ENCODE data around the gene LASP1.

The LASP1 gene

GRCh38 chr17:38874505-38875400, 4.9 kb downstream of the LASP1 start:
- TF ChIP-seq CTCF (IDR thresholded peaks at IDR 0.05; ENCODE audit: borderline replicate concordance, extremely low read depth, low read length, poor library complexity, severe bottlenecking) (no peak), EZH2 (IDR thresholded peaks at IDR 0.05; ENCODE audit: borderline replicate concordance, low read depth, low read length, severe bottlenecking) (no peak)
- peak overlapping the region; percentile 33; the same call in 1 of the 2 replicates for H3K4me2 ChIP-seq (ENCODE audit: insufficient read depth, low read length)
- no peaks in the 10 kb centered on the region for H3K9me3 ChIP-seq (ENCODE audit: insufficient read depth, low read length, severe bottlenecking)
- H3K36me3 ChIP-seq (ENCODE audit: insufficient read depth, low read length): peaks cover 38% of the 10 kb centered on the region
- peaks cover 63% of the 10 kb centered on the region for H3K4me1 ChIP-seq (ENCODE audit: insufficient read depth, low read length)
- H3K27ac ChIP-seq (ENCODE audit: low read length): no peak overlapping the region
- H3K9ac ChIP-seq (ENCODE audit: low read depth, low read length): no peak overlapping the region
- H3K4me3 ChIP-seq (ENCODE audit: low read depth in 1 of 2, low read length in 2 of 2): no peak overlapping the region
- H2AFZ ChIP-seq (ENCODE audit: low read depth, low read length): no peak overlapping the region
- ATAC-seq (ENCODE audit: insufficient read depth, low read depth) (no peak), DNase-seq (no peak)
- peaks cover 90% of the 10 kb centered on the region for H3K79me2 ChIP-seq (ENCODE audit: insufficient read depth, low read length)
- no peaks in the 10 kb centered on the region for H3K27me3 ChIP-seq (ENCODE audit: insufficient read depth, low read length, poor library complexity)
- peaks cover 65% of the 10 kb centered on the region for H4K20me1 ChIP-seq (ENCODE audit: insufficient read depth, low read length)

- H3K79me2 ChIP-seq (ENCODE audit: insufficient read depth, low read length): peaks cover 92% of the 10 kb centered on the region
- no peaks in the 10 kb centered on the region for H3K27me3 ChIP-seq (ENCODE audit: insufficient read depth, low read length, poor library complexity)
- no peak for DNase-seq
- no peak overlapping the region for H3K9ac ChIP-seq (ENCODE audit: low read depth, low read length)
- no peak for ATAC-seq (ENCODE audit: insufficient read depth, low read depth)
- no peak overlapping the region for H3K4me3 ChIP-seq (ENCODE audit: low read depth in 1 of 2, low read length in 2 of 2)
- no peak for TF ChIP-seq EZH2 (IDR thresholded peaks at IDR 0.05; ENCODE audit: borderline replicate concordance, low read depth, low read length, severe bottlenecking)
- no peak for TF ChIP-seq CTCF (IDR thresholded peaks at IDR 0.05; ENCODE audit: borderline replicate concordance, extremely low read depth, low read length, poor library complexity, severe bottlenecking)
- H4K20me1 ChIP-seq (ENCODE audit: insufficient read depth, low read length): peaks cover 72% of the 10 kb centered on the region
- H3K27ac ChIP-seq (ENCODE audit: low read length): no peak overlapping the region
- no peak overlapping the region for H2AFZ ChIP-seq (ENCODE audit: low read depth, low read length)
- peaks cover 63% of the 10 kb centered on the region for H3K4me1 ChIP-seq (ENCODE audit: insufficient read depth, low read length)
- no peak overlapping the region for H3K4me2 ChIP-seq (ENCODE audit: insufficient read depth, low read length)
- H3K9me3 ChIP-seq (ENCODE audit: insufficient read depth, low read length, severe bottlenecking): no peaks in the 10 kb centered on the region
- peaks cover 46% of the 10 kb centered on the region for H3K36me3 ChIP-seq (ENCODE audit: insufficient read depth, low read length)
Measured at GRCh38 chr17:38875477-38876075, 5.7 kb downstream of the LASP1 start.

- ATAC-seq (ENCODE audit: insufficient read depth, low read depth): peak; percentile 88
- H3K9me3 ChIP-seq (ENCODE audit: insufficient read depth, low read length, severe bottlenecking): no peaks in the 10 kb centered on the region
- TF ChIP-seq CTCF (IDR thresholded peaks at IDR 0.05; ENCODE audit: borderline replicate concordance, extremely low read depth, low read length, poor library complexity, severe bottlenecking) (peak; percentile 12), EZH2 (IDR thresholded peaks at IDR 0.05; ENCODE audit: borderline replicate concordance, low read depth, low read length, severe bottlenecking) (no peak)
- H4K20me1 ChIP-seq (ENCODE audit: insufficient read depth, low read length): peaks cover 72% of the 10 kb centered on the region
- H3K36me3 ChIP-seq (ENCODE audit: insufficient read depth, low read length): peaks cover 60% of the 10 kb centered on the region
- H3K4me2 ChIP-seq (ENCODE audit: insufficient read depth, low read length): 0 out of 2 replicates have a peak overlapping the region, but pooled peaks have one; percentile 8
- peaks cover 90% of the 10 kb centered on the region for H3K79me2 ChIP-seq (ENCODE audit: insufficient read depth, low read length)
- H3K9ac ChIP-seq (ENCODE audit: low read depth, low read length): no peak overlapping the region; the same call in 1 of the 2 replicates
- H2AFZ ChIP-seq (ENCODE audit: low read depth, low read length): no peak overlapping the region
- DNase-seq: peak; percentile 78
- peaks cover 47% of the 10 kb centered on the region for H3K4me1 ChIP-seq (ENCODE audit: insufficient read depth, low read length)
- H3K4me3 ChIP-seq (ENCODE audit: low read depth in 1 of 2, low read length in 2 of 2): no peak overlapping the region
- H3K27ac ChIP-seq (ENCODE audit: low read length): peak overlapping the region; percentile 25; the same call in 1 of the 2 replicates
- no peaks in the 10 kb centered on the region for H3K27me3 ChIP-seq (ENCODE audit: insufficient read depth, low read length, poor library complexity)
Measured at GRCh38 chr17:38877130-38877851, 7.4 kb downstream of the LASP1 start.

Measured in DND-41 (cell line).